ENCODE data around the gene RHBDF1. TPM values are rescaled to one million over a fixed set of nuclear protein-coding genes. Genes with fewer than 3 reads are reported as not detected.

RHBDF1 gene
- total RNA-seq, 4 donors from 2014 or later, result 14.7 to 79.0 (median 31.1) TPM

GRCh38 chr16:102060-102855 lies 29.8 kb upstream of the RHBDF1 start:
- no peaks in the 10 kb centered on the region for H3K9me3 ChIP-seq
- no peak overlapping the region for H3K4me3 ChIP-seq
- peak; percentile 68 for DNase-seq
- H3K4me1 ChIP-seq, result peaks cover 0 to 9% of the 10 kb centered on the region in 2 donors
- no peaks in the 10 kb centered on the region for H3K27me3 ChIP-seq
- intact Hi-C loops (cut with DNase I; ENCODE audit: low total_unique reads), result no loop called here
- TF ChIP-seq POLR2A (IDR thresholded peaks at IDR 0.05) (no peak), CTCF (IDR thresholded peaks at IDR 0.05) (no peak)
- no peaks in the 10 kb centered on the region for H3K36me3 ChIP-seq
- peak overlapping the region; percentile 56 to 67 for H3K27ac ChIP-seq

- H3K4me1 ChIP-seq, result peaks cover 0 to 11% of the 10 kb centered on the region in 2 donors
- intact Hi-C loops (cut with DNase I; ENCODE audit: low total_unique reads), result no loop called here
- H3K9me3 ChIP-seq, result no peaks in the 10 kb centered on the region
- H3K4me3 ChIP-seq, result no peak overlapping the region
- no peak for TF ChIP-seq POLR2A (IDR thresholded peaks at IDR 0.05)
- TF ChIP-seq CTCF (IDR thresholded peaks at IDR 0.05), result no peak
- DNase-seq, result no peak
- H3K27ac ChIP-seq, result peak overlapping the region; percentile 56 to 67
- no peaks in the 10 kb centered on the region for H3K27me3 ChIP-seq
- H3K36me3 ChIP-seq, result no peaks in the 10 kb centered on the region
These were observed 29.2 kb upstream of the RHBDF1 start for GRCh38 chr16:101586-101985.

GRCh38 chr16:100989-101388 lies 28.6 kb upstream of the RHBDF1 start:
- no peak overlapping the region for H3K4me3 ChIP-seq
- DNase-seq, result no peak
- peak overlapping the region; percentile 56 to 67 for H3K27ac ChIP-seq
- no peaks in the 10 kb centered on the region for H3K36me3 ChIP-seq
- H3K4me1 ChIP-seq, result peaks cover 0 to 11% of the 10 kb centered on the region in 2 donors
- intact Hi-C loops (cut with DNase I; ENCODE audit: low total_unique reads), result no loop called here
- H3K27me3 ChIP-seq, result no peaks in the 10 kb centered on the region
- TF ChIP-seq CTCF (IDR thresholded peaks at IDR 0.05) (no peak), POLR2A (IDR thresholded peaks at IDR 0.05) (no peak)
- H3K9me3 ChIP-seq, result no peaks in the 10 kb centered on the region

- Histone ChIP-seq H3K27ac (no peak overlapping the region), H3K9me3 (no peaks in the 10 kb centered on the region), H3K36me3 (no peaks in the 10 kb centered on the region), H3K4me3 (no peak overlapping the region), H3K4me1 (peaks cover 0 to 11% of the 10 kb centered on the region in 2 donors), H3K27me3 (no peaks in the 10 kb centered on the region)
- intact Hi-C loops (cut with DNase I; ENCODE audit: low total_unique reads), result loop anchor here (2.0 kb wide), 1 partner anchor 33 kb away; no protein-coding TSS in a partner anchor
- DNase-seq, result no peak
- no peak for TF ChIP-seq CTCF (IDR thresholded peaks at IDR 0.05)
- no peak for TF ChIP-seq POLR2A (IDR thresholded peaks at IDR 0.05)
These were observed 25.4 kb upstream of the RHBDF1 start for GRCh38 chr16:97822-98221.

- Histone ChIP-seq H3K4me3 (no peak overlapping the region), H3K27ac (peak overlapping the region in 1 of 2 donors; percentile 27)
- TF ChIP-seq POLR2A (IDR thresholded peaks at IDR 0.05) (no peak), CTCF (IDR thresholded peaks at IDR 0.05) (peak; percentile 97 to 100 (median 100))
These were observed 24.5 kb upstream of the RHBDF1 start for GRCh38 chr16:96935-97381.

More at GRCh38 chr16:96935-97381, 24.5 kb upstream of the RHBDF1 start:
- Histone ChIP-seq H3K36me3 (no peaks in the 10 kb centered on the region), H3K4me1 (peaks cover 0 to 11% of the 10 kb centered on the region in 2 donors), H3K27me3 (no peaks in the 10 kb centered on the region), H3K9me3 (no peaks in the 10 kb centered on the region)
- peak; percentile 85 to 89 for DNase-seq
- intact Hi-C loops (cut with DNase I; ENCODE audit: low total_unique reads), result loop anchor here (2.0 kb wide), 1 partner anchor 32 kb away; no protein-coding TSS in a partner anchor
